HepG2 (cell line): ENCODE data around the gene GPD1. TPM values are rescaled to one million over a fixed set of nuclear protein-coding genes. Genes with fewer than 3 reads are reported as not detected.

Experiments used
- ATAC-seq: fragments of 200-7000 bp; cut with Tn5 transposase; 3 replicates; pipeline ENCODE4 v1.9.1; 2020; ENCODE audit warnings: mild to moderate bottlenecking, moderate library complexity
- BruUV-seq: library from RNA; stranded (reverse); fragments of 400-500 nt; replicated peaks from 2 replicates; lab custom pipeline; 2021; lab: Mats Ljungman, UMichigan
- CTCF ChIA-PET: fragments of 300-600 bp; formaldehyde crosslinking; extraction: SDS; loops from one replicate; lab custom pipeline; 2021; ENCODE audit warnings: low total read pairs, inconsistent platforms, low intra/inter-chr PET ratio; lab: Yijun Ruan, JAX
- POLR2A ChIA-PET: fragments of 350-600 bp; sonication (Branson Sonifier 250); formaldehyde crosslinking; loops from one replicate; lab custom pipeline; 2020; ENCODE audit warnings: antibody characterized with exemption, inconsistent platforms; lab: Yijun Ruan, JAX
- DNase-seq: peaks from one replicate; pipeline ENCODE4 v3.0.0-alpha.2; 2015; ENCODE audit warnings: low spot score
- FAIRE-seq: peaks from 3 replicates; lab custom pipeline; 2011; peaks lifted over from hg19 to GRCh38; lab: Jason Lieb, UNC
- H2AFZ ChIP-seq: one replicate; pipeline ENCODE4 v1.6.1; 2011; ENCODE audit warnings: low read length, inconsistent platforms
- H3K27ac ChIP-seq: fragments of 300-600 bp; 3 replicates; pipeline ENCODE4 v1.8.0; 2011; ENCODE audit warnings: mixed run types, mild to moderate bottlenecking, mixed read lengths, low read length, inconsistent platforms; ENCODE audit not compliant: insufficient read depth; ENCODE audit errors: extremely low read length
- H3K27me3 ChIP-seq, 2 experiments: fragments of 200-600 bp in 1 of 2; 2 replicates in 1 of 2; 3 replicates in 1 of 2; pipeline versions ENCODE4 v1.6.0 to v1.8.0; 2011; ENCODE audit warnings: low read length in 2 of 2, mild to moderate bottlenecking in 2 of 2, moderate library complexity in 2 of 2, inconsistent platforms in 1 of 2; ENCODE audit not compliant: insufficient read depth in 2 of 2, control insufficient read depth in 1 of 2
- H3K36me3 ChIP-seq, 2 experiments: fragments of 200-600 bp in 1 of 2; replicated peaks in 1 of 2; 2 replicates in 1 of 2; 3 replicates in 1 of 2; pipeline versions ENCODE4 v1.5.1 to v1.8.0; 2011; ENCODE audit warnings: low read length in 2 of 2, inconsistent platforms in 1 of 2; ENCODE audit not compliant: insufficient read depth in 2 of 2, control insufficient read depth in 1 of 2
- H3K4me1 ChIP-seq: 2 replicates; pipeline ENCODE4 v1.5.1; 2012; ENCODE audit warnings: low read length, inconsistent platforms; ENCODE audit not compliant: insufficient read depth
- H3K4me2 ChIP-seq: 2 replicates; pipeline ENCODE4 v1.6.0; 2011; ENCODE audit warnings: low read depth, low read length, inconsistent platforms
- H3K4me3 ChIP-seq, 3 experiments: fragments of 200-600 bp in 1 of 3; sonication (generic), shearing (Covaris generic) in 1 of 3; replicated peaks in 1 of 3; 2 replicates each; pipeline ENCODE4 v1.5.1; 2011 to 2016; ENCODE audit warnings: low read length in 3 of 3, inconsistent platforms in 2 of 3, low read depth in 2 of 3, mild to moderate bottlenecking in 2 of 3, control low read depth in 1 of 3, mixed read lengths in 1 of 3; ENCODE audit not compliant: insufficient read depth in 1 of 3
- H3K79me2 ChIP-seq: one replicate; pipeline ENCODE4 v1.6.1; 2011; ENCODE audit warnings: low read length, inconsistent platforms; ENCODE audit not compliant: insufficient read depth
- H3K9ac ChIP-seq: 2 replicates; pipeline ENCODE4 v1.6.0; 2011; ENCODE audit warnings: mild to moderate bottlenecking, low read depth, low read length, inconsistent platforms; ENCODE audit not compliant: insufficient read depth
- H3K9me3 ChIP-seq: 2 replicates; pipeline ENCODE4 v1.5.1; 2012; ENCODE audit warnings: mild to moderate bottlenecking, low read length
- H4K20me1 ChIP-seq: 2 replicates; pipeline ENCODE4 v1.6.0; 2011; ENCODE audit warnings: inconsistent platforms, mild to moderate bottlenecking, low read length, moderate library complexity; ENCODE audit not compliant: insufficient read depth
- ARNT2 ChIP-seq: sonication (generic); formaldehyde crosslinking; IDR thresholded peaks from 2 replicates; pipeline ENCODE4 v1.8.0; 2022; ENCODE audit warnings: mild to moderate bottlenecking, low read depth, missing genetic modification reagents, moderate library complexity
- ARNTL ChIP-seq: sonication (generic); formaldehyde crosslinking; IDR thresholded peaks from 2 replicates; pipeline ENCODE4 v1.4.0; 2020; ENCODE audit warnings: mild to moderate bottlenecking, missing genetic modification reagents
- E2F1 ChIP-seq: sonication (generic); formaldehyde crosslinking; IDR thresholded peaks from 2 replicates; pipeline ENCODE4 v1.5.0; 2020; ENCODE audit warnings: missing genetic modification reagents
- E2F2 ChIP-seq: sonication (generic); formaldehyde crosslinking; IDR thresholded peaks from 2 replicates; pipeline ENCODE4 v1.4.0; 2020; ENCODE audit warnings: missing genetic modification reagents, borderline replicate concordance
- GATA4 ChIP-seq: sonication (generic); IDR thresholded peaks from 2 replicates; pipeline ENCODE4 v1.6.1; 2016; ENCODE audit warnings: antibody characterized with exemption, low read depth, borderline replicate concordance
- HNRNPK ChIP-seq: fragments of 200-400 bp; formaldehyde crosslinking; IDR thresholded peaks from 2 replicates; pipeline ENCODE4 v1.6.1; 2018; ENCODE audit warnings: low read length, low read depth, moderate library complexity, mild to moderate bottlenecking; ENCODE audit not compliant: poor library complexity, severe bottlenecking
- HNRNPLL ChIP-seq: fragments of 200-400 bp; formaldehyde crosslinking; IDR thresholded peaks from 2 replicates; pipeline ENCODE4 v1.6.1; 2017; ENCODE audit warnings: mild to moderate bottlenecking, low read depth, low read length; ENCODE audit not compliant: poor library complexity, severe bottlenecking
- KDM5B ChIP-seq: sonication (generic); formaldehyde crosslinking; IDR thresholded peaks from 2 replicates; pipeline ENCODE4 v1.4.0; 2020; ENCODE audit warnings: missing genetic modification reagents, mild to moderate bottlenecking, borderline replicate concordance
- MED1 ChIP-seq: sonication (generic); formaldehyde crosslinking; IDR thresholded peaks from 2 replicates; pipeline ENCODE4 v1.4.0; 2020; ENCODE audit warnings: missing genetic modification reagents
- XRCC5 ChIP-seq: fragments of 200-400 bp; formaldehyde crosslinking; optimal IDR thresholded peaks from 2 replicates; pipeline ENCODE3; 2017; ENCODE audit warnings: mild to moderate bottlenecking, low read length
- YY1 ChIP-seq: IDR thresholded peaks from 2 replicates; pipeline ENCODE4 v1.6.1; 2011; ENCODE audit warnings: low read length, low read depth, moderate library complexity, mild to moderate bottlenecking; ENCODE audit not compliant: insufficient read depth, insufficient replicate concordance
- ZBTB21 ChIP-seq: sonication (generic); formaldehyde crosslinking; IDR thresholded peaks from 2 replicates; pipeline ENCODE4 v1.4.0; 2020; ENCODE audit warnings: missing genetic modification reagents
- ZBTB8A ChIP-seq: sonication (generic); formaldehyde crosslinking; IDR thresholded peaks from 2 replicates; pipeline ENCODE4 v1.4.0; 2020; ENCODE audit warnings: mild to moderate bottlenecking, low read depth, missing genetic modification reagents, borderline replicate concordance
- ZNF333 ChIP-seq: sonication (generic); formaldehyde crosslinking; IDR thresholded peaks from 2 replicates; pipeline ENCODE4 v1.4.0; 2020; ENCODE audit warnings: mild to moderate bottlenecking, missing genetic modification reagents, borderline replicate concordance
- ZNF589 ChIP-seq: sonication (generic); formaldehyde crosslinking; conservative IDR thresholded peaks from 2 replicates; pipeline ENCODE4 v1.8.0; 2022; ENCODE audit warnings: mild to moderate bottlenecking, moderate library complexity, missing genetic modification reagents
- WGBS: methylation state at CpG from one replicate; pipeline ENCODE4 v1.1.6; 2017; ENCODE audit warnings: low lambda C conversion rate; 5-methylcytosine and 5-hydroxymethylcytosine counted together
- in situ Hi-C: cut with HindIII; loops from 2 replicates; pipeline ENCODE4 v1.10.0; 2017; ENCODE audit warnings: low pct_unique_long_range_greater_than_20kb; ENCODE audit not compliant: extremely low pct_ligation_motif_present
- intact Hi-C: fragments of 100-400 bp; cut with micrococcal nuclease; formaldehyde crosslinking; loops from one replicate; pipeline ENCODE4 v1.10.0; 2022; ENCODE audit not compliant: unreplicated experiment
- polyA plus RNA-seq, 8 experiments: library from polyadenylated mRNA; depleted of rRNA in 3 of 8; stranded (reverse) in 7 of 8; unstranded in 1 of 8; fragments of >200 nt; fragmentation: Illumina TruSeq in 4 of 8; extraction: Trizol in 4 of 8; gene quantifications; 2 replicates each; pipeline versions ENCODE4 v1.2.1 to v1.2.3, GENCODE V29; 2011 to 2016; ENCODE audit warnings: low read depth in 4 of 8, missing spikeins in 1 of 8, mixed read lengths in 1 of 8; ENCODE audit not compliant: insufficient read depth in 1 of 8
- total RNA-seq, 5 experiments: library from RNA; depleted of rRNA; stranded (reverse); fragments of >200 nt; fragmentation: Illumina TruSeq; extraction: Trizol; gene quantifications; 2 replicates each; pipeline ENCODE4 v1.2.3, GENCODE V29; 2016; ENCODE audit warnings: low read depth in 1 of 5

The GPD1 gene
- total and polyA plus RNA-seq, 2 of the 13 experiments (the other 11 are each of a cell fraction or from before 2014, with no cell fraction given), result 3.7 to 30.6 TPM

- intact Hi-C loops (loop anchor here (1.0 to 2.0 kb wide), 3 partner anchors 18 to 90 kb away; no protein-coding TSS in a partner anchor), in situ Hi-C loops (loop anchor here (5.0 to 10.0 kb wide), 2 partner anchors 85 to 192 kb away; partner anchors contain the start of gene AQP6)
- ChIA-PET CTCF (interaction anchor here (0.8 to 4.7 kb wide), 3 partner anchors 83 to 112 kb away, joined by 3 to 65 read pairs (median 3); no protein-coding TSS in a partner anchor), POLR2A (interaction anchor here (0.8 kb wide), 1 partner anchor 90 kb away, joined by 3 read pairs; no protein-coding TSS in a partner anchor)
- H3K79me2 ChIP-seq, result no peaks in the 10 kb centered on the region
- H4K20me1 ChIP-seq, result no peaks in the 10 kb centered on the region
- peaks cover 24% of the 10 kb centered on the region for H3K4me1 ChIP-seq
- H2AFZ ChIP-seq, result no peak within 1 kb of the TSS
- H3K27me3 ChIP-seq, result peaks cover 9 to 47% of the 10 kb centered on the region in 2 experiments; a peak in 4 of 5 replicates
- 1% methylated on average over 8 of the region's 88 CpGs for WGBS
- peak within 1 kb of the TSS; percentile 89 for H3K4me2 ChIP-seq
- FAIRE-seq (no peak), DNase-seq (no peak), ATAC-seq (peak; percentile 84)
- no peaks in the 10 kb centered on the region for H3K9me3 ChIP-seq
- H3K36me3 ChIP-seq, result no peaks in the 10 kb centered on the region
- H3K4me3 ChIP-seq, result peak within 1 kb of the TSS; percentile 48 to 73 (median 68); a peak in 5 of 6 replicates
- H3K9ac ChIP-seq, result no peak within 1 kb of the TSS
- no peak within 1 kb of the TSS for H3K27ac ChIP-seq
- BruUV-seq, result no TSS peak
- TF ChIP-seq XRCC5 (peak; percentile 23), GATA4 (no peak), ZBTB8A (CRISPR knock-in tag) (no peak), ARNT2 (CRISPR knock-in tag) (0 out of 2 replicates have a peak, but pooled peaks have one; percentile 24), E2F2 (CRISPR knock-in tag) (no peak), KDM5B (CRISPR knock-in tag) (0 out of 2 replicates have a peak, but pooled peaks have one; percentile 28), YY1 (peak; percentile 15), E2F1 (CRISPR knock-in tag) (no peak), MED1 (CRISPR knock-in tag) (no peak), ZNF333 (CRISPR knock-in tag) (no peak), ZNF589 (CRISPR knock-in tag) (no peak), HNRNPK (peak; percentile 67), ARNTL (no peak), HNRNPLL (peak; percentile 27), ZBTB21 (no peak)
Observed at GRCh38 chr12:50057000-50057841, 46.6 kb upstream of the GPD1 start, which contains the start of gene ASIC1. TSS of gene ASIC1 (plus strand) at chr12:50057596. CDS start at chr12:50058767, 1,171 bp downstream.
